ENCODE results near the gene RSRC1. TPM values are rescaled to one million over a fixed set of nuclear protein-coding genes. Genes with fewer than 3 reads are reported as not detected.

Gene RSRC1
- total RNA-seq, 1 donor from 2014 or later, result 24.3 TPM

DNA sequence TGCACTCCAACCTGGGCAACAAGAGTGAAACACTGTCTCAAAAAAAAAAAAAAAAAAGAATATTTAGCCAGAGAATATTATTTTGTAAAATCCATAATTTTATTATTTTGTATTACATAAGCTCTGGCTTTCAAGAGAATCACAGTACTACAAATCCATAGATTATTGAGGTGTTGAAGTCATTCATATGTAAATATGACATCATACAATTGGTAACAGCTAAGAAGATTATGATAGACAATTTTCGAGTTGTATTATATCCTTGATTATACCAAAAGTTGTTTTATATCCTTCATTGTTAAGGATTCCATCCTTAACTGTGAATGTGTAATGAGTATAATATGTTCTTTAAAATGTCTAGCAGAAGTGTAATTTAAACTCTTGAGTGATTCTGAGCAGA is 464.8 kb downstream of the RSRC1 start:
- DNase-seq (ENCODE audit: low read depth in 2 of 2), result no peak

DNA sequence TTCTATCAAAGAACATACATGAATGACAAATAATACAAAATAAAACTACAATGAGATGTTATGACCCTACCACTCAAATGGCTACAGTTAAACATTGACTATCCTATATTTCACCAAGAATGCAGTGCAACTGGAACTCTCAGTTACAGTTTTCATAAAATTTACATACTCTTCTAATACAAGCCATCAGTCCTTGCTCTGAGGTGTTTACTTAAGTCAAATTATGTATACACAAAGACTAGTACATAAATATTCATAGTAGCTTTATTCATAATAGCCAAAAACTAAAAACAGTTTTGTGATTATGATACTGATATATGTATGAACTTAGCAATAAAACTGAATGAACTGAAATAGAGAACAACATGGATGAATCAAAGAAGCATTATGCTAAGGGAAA is 480.3 kb downstream of the RSRC1 start:
- DNase-seq (ENCODE audit: low read depth in 2 of 2), result no peak

Other genes starting within 250 kb of the RSRC1 start
- gene SHOX2, start 3.7 kb upstream of the RSRC1 start, total RNA-seq, result not detected in 2 replicates